ENCODE measurements around the gene MYO15A.

The MYO15A gene

GRCh38 chr17:18144261-18144660 is 35.7 kb downstream of the MYO15A start:
- intact Hi-C loops (cut with DNase I; ENCODE audit: low total_unique reads) = no loop called here
- no peak overlapping the region for H3K27ac ChIP-seq
- H3K36me3 ChIP-seq = no peaks in the 10 kb centered on the region
- no peak for DNase-seq
- H3K4me3 ChIP-seq = no peak overlapping the region
- peaks cover 0 to 4% (median 0%) of the 10 kb centered on the region in 4 donors for H3K4me1 ChIP-seq
- no peak for TF ChIP-seq CTCF (IDR thresholded peaks at IDR 0.05)
- H3K9me3 ChIP-seq = no peaks in the 10 kb centered on the region
- H3K27me3 ChIP-seq = peaks cover 0 to 46% of the 10 kb centered on the region in 2 donors

GRCh38 chr17:18144855-18145254 is 36.3 kb downstream of the MYO15A start:
- no peak overlapping the region for H3K27ac ChIP-seq
- H3K4me1 ChIP-seq = peaks cover 0 to 4% (median 0%) of the 10 kb centered on the region in 4 donors
- no peak overlapping the region for H3K4me3 ChIP-seq
- intact Hi-C loops (cut with DNase I; ENCODE audit: low total_unique reads) = no loop called here
- H3K36me3 ChIP-seq = no peaks in the 10 kb centered on the region
- no peaks in the 10 kb centered on the region for H3K9me3 ChIP-seq
- no peak for TF ChIP-seq CTCF (IDR thresholded peaks at IDR 0.05)
- peaks cover 0 to 41% of the 10 kb centered on the region in 2 donors for H3K27me3 ChIP-seq
- DNase-seq = no peak

GRCh38 chr17:18145811-18146210 is 37.3 kb downstream of the MYO15A start:
- Histone ChIP-seq H3K9me3 (no peaks in the 10 kb centered on the region), H3K4me3 (no peak overlapping the region), H3K36me3 (no peaks in the 10 kb centered on the region), H3K27me3 (peaks cover 0 to 36% of the 10 kb centered on the region in 2 donors), H3K27ac (no peak overlapping the region), H3K4me1 (peaks cover 0 to 3% (median 0%) of the 10 kb centered on the region in 4 donors)
- intact Hi-C loops (cut with DNase I; ENCODE audit: low total_unique reads) = no loop called here
- DNase-seq = no peak
- no peak for TF ChIP-seq CTCF (IDR thresholded peaks at IDR 0.05)

GRCh38 chr17:18146259-18146658 is 37.7 kb downstream of the MYO15A start:
- no peaks in the 10 kb centered on the region for H3K36me3 ChIP-seq
- intact Hi-C loops (cut with DNase I; ENCODE audit: low total_unique reads) = no loop called here
- H3K27ac ChIP-seq = no peak overlapping the region
- DNase-seq = no peak
- H3K9me3 ChIP-seq = no peaks in the 10 kb centered on the region
- H3K4me1 ChIP-seq = no peaks in the 10 kb centered on the region
- TF ChIP-seq CTCF (IDR thresholded peaks at IDR 0.05) = no peak
- H3K4me3 ChIP-seq = no peak overlapping the region
- H3K27me3 ChIP-seq = peaks cover 0 to 33% of the 10 kb centered on the region in 2 donors

- Histone ChIP-seq H3K36me3 (no peaks in the 10 kb centered on the region), H3K9me3 (no peaks in the 10 kb centered on the region), H3K4me3 (no peak overlapping the region), H3K27ac (no peak overlapping the region), H3K27me3 (peaks cover 0 to 26% of the 10 kb centered on the region in 2 donors), H3K4me1 (no peaks in the 10 kb centered on the region)
- intact Hi-C loops (cut with DNase I; ENCODE audit: low total_unique reads) = no loop called here
- TF ChIP-seq CTCF (IDR thresholded peaks at IDR 0.05) = no peak
- no peak for DNase-seq
These were observed 38.4 kb downstream of the MYO15A start for GRCh38 chr17:18146980-18147379.

- intact Hi-C loops (cut with DNase I; ENCODE audit: low total_unique reads) = no loop called here
- peaks cover 0 to 10% (median 9%) of the 10 kb centered on the region in 4 donors for H3K4me1 ChIP-seq
- no peaks in the 10 kb centered on the region for H3K9me3 ChIP-seq
- no peak overlapping the region for H3K4me3 ChIP-seq
- TF ChIP-seq CTCF (IDR thresholded peaks at IDR 0.05) = no peak
- H3K27ac ChIP-seq = no peak overlapping the region
- H3K27me3 ChIP-seq = peaks cover 0 to 10% of the 10 kb centered on the region in 2 donors
- no peaks in the 10 kb centered on the region for H3K36me3 ChIP-seq
- DNase-seq = no peak
These were observed 40.0 kb downstream of the MYO15A start for GRCh38 chr17:18148586-18148985.
